GM18861 (cell line): ENCODE results near the gene TBC1D5.

ENCODE experiments used
- ATAC-seq: cut with Tn5 transposase; IDR thresholded peaks from one replicate; pipeline ENCODE4 v1.9.1; 2021; ENCODE audit not compliant: unreplicated experiment

The TBC1D5 gene

DNA sequence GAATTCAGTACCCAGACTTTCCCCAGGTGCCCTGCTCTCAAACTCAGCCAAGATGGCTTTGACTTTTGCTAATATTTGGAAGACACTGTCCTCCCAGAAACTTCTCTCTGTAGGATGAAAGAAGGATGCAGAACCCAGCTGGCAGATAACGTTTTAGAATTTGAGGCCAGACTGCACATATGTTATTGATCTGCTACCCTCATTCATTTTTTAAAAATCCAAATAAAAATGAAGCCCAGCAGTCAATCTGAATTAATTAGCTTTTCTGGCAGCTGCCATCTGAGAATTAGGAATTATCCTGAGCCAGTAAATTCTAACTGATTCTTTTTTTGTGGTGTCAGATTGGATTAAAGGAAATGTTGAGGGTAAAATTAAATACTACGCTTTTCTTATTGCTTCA, 621.1 kb downstream of the TBC1D5 start:
- no peak for ATAC-seq

DNA sequence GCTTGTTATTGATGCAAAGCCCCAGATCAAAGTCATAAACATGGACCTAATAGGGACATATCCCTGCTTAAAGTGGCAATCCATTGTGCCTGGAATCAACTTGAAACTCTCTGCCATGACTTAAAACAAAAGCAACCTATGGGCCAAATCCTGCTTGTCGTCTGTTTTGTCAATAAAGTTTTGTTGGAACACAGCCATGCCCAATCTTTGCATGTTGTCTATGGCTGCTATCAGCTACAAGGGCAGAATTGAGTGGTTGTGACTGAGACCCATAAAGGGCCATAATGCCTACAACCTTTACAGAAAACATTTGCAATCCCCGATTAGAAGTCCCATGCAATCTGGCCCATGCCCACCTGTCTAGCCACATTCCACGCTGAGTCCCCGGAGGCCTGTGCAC, 622.3 kb downstream of the TBC1D5 start:
- ATAC-seq, result no peak

DNA sequence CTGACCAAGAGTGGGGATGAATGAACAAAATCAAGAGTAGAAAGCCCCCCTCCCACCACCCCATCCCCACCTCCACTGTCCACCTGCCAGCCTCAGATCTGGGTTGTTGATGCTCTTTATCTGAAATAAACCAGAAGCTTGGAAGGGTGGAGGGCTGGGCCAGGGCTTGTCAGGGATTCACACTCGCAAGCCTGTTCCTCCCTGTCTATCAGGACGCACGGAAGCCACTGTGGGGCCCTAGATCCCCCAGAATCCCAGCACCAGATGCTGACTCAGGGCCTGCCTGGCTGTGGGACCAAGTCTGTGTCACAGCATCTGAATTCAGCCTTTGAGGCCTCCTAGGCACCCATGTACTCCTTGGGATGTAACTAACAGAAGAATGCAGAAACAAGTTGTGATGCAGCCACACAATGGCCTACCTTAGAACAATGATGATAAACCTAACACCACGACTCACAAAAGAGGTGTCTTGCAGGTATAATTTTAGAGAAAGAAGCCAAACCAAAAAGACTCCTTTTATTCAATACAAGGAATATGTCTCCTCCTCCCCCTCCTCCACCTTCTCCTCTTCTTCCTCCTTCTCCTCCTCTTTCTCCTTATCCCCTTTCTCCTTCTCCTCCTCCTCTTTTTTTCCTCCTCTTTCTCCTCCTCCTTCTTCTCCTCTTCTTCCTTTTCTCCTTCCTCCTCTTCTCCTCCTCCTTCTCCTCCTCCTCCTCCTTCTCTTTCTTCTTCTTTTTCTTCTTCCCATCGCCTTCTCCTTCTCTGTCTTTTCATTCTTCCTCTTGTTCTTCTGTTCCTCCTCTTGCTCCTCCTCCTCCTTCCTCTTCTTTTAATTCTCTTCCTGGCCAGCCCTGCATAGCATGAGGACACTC, 623.0 kb downstream of the TBC1D5 start:
- no peak for ATAC-seq

DNA sequence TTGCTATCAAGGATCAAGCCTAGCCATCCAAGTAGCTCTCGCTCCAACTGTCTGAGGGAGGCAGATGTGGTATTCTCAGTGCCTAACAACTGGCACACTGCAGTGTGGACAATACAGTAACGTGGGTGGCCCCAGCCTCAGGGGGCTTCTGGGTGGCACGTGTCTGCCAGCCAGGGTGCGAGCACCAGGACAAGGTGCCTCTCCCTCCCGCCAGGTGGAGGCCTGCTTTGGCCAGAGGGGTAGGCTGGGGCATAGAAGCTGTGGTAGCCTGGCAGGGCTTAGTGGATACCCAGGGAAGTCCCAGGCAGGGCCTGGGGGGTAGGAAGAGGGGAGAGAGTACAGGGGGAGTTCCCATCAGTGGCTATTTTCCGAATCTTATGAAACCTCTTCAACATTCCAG, 623.7 kb downstream of the TBC1D5 start:
- no peak for ATAC-seq

- ATAC-seq, result no peak
Measured at GRCh38 chr3:17116007-17116600, 626.3 kb downstream of the TBC1D5 start.

- ATAC-seq, result no peak
Measured at GRCh38 chr3:17115186-17115585, 627.2 kb downstream of the TBC1D5 start.

GRCh38 chr3:17111586-17111985, 630.8 kb downstream of the TBC1D5 start:
- ATAC-seq, result no peak

GRCh38 chr3:17110660-17111396, 631.6 kb downstream of the TBC1D5 start:
- no peak for ATAC-seq
